KMS-11 (cell line): Measurements from ENCODE around the gene ANKRD18B.
"Not testable (repeated sequence)": the region's sequence is repeated elsewhere in the genome, so short reads cannot be mapped to it uniquely, and the experiment has no call there.

Source experiments
- H2AFZ ChIP-seq: fragments of 200-600 bp; sonication (generic); 2 replicates; pipeline ENCODE4 v1.6.1; 2016; ENCODE audit warnings: antibody characterized with exemption, mixed run types, low read depth
- H3K27ac ChIP-seq: fragments of 200-600 bp; sonication (generic); 2 replicates; pipeline ENCODE4 v1.6.1; 2016; ENCODE audit warnings: mild to moderate bottlenecking, mixed run types
- H3K27me3 ChIP-seq: fragments of 200-600 bp; sonication (generic); 2 replicates; pipeline ENCODE4 v1.6.1; 2017; ENCODE audit warnings: mild to moderate bottlenecking, low read depth, mixed run types, moderate library complexity; ENCODE audit not compliant: insufficient read depth
- H3K36me3 ChIP-seq: fragments of 200-600 bp; sonication (generic); 2 replicates; pipeline ENCODE4 v1.6.1; 2017; ENCODE audit warnings: mild to moderate bottlenecking, mixed run types; ENCODE audit not compliant: insufficient read depth
- H3K4me1 ChIP-seq: fragments of 200-600 bp; sonication (generic); 2 replicates; pipeline ENCODE4 v1.6.1; 2016; ENCODE audit warnings: mild to moderate bottlenecking, low read depth, mixed run types; ENCODE audit not compliant: poor library complexity, severe bottlenecking
- H3K4me2 ChIP-seq: fragments of 200-600 bp; sonication (generic); 2 replicates; pipeline ENCODE4 v1.7.0; 2016; ENCODE audit warnings: mild to moderate bottlenecking, mixed run types
- H3K4me3 ChIP-seq: fragments of 200-600 bp; sonication (generic); IDR thresholded peaks from 2 replicates; pipeline ENCODE4 v1.6.1; 2017; ENCODE audit warnings: low read depth, low read length, mixed read lengths; ENCODE audit not compliant: insufficient read depth
- H3K79me2 ChIP-seq: fragments of 200-600 bp; sonication (generic); 2 replicates; pipeline ENCODE4 v1.6.1; 2016; ENCODE audit warnings: low read depth, mixed run types; ENCODE audit not compliant: insufficient read depth
- H3K9ac ChIP-seq: fragments of 200-600 bp; sonication (generic); 2 replicates; pipeline ENCODE4 v1.6.1; 2016; ENCODE audit warnings: mild to moderate bottlenecking, mixed run types
- H4K20me1 ChIP-seq: fragments of 200-600 bp; sonication (generic); 2 replicates; pipeline ENCODE4 v1.6.1; 2016; ENCODE audit warnings: mild to moderate bottlenecking, mixed run types; ENCODE audit not compliant: insufficient read depth
- CTCF ChIP-seq: fragments of 200-600 bp; sonication (generic); conservative IDR thresholded peaks from 2 replicates; pipeline ENCODE4 v1.6.1; 2017; ENCODE audit warnings: low read depth, mild to moderate bottlenecking, antibody characterized with exemption, low read length, moderate library complexity, mixed read lengths

The ANKRD18B gene

GRCh38 chr9:33523397-33524305 is at the start of gene ANKRD18B:
Gene ANKRD18B, plus strand, starts transcription at chr9:33524251. Its CDS starts 239 bp downstream, at chr9:33524490.
- H3K27me3 ChIP-seq, H3K36me3 ChIP-seq, H3K4me3 ChIP-seq, H4K20me1 ChIP-seq, H3K4me1 ChIP-seq, H3K79me2 ChIP-seq: not testable (repeated sequence)
- H3K4me2 ChIP-seq: peak within 1 kb of the TSS; percentile 15; the same call in 1 of the 2 replicates
- peak within 1 kb of the TSS; percentile 84 for H3K9ac ChIP-seq
- H2AFZ ChIP-seq: peak within 1 kb of the TSS; percentile 57
- H3K27ac ChIP-seq: peak within 1 kb of the TSS; percentile 85

GRCh38 chr9:33475357-33475756 is 48.7 kb upstream of the ANKRD18B start:
- Histone ChIP-seq H3K27me3 (no peaks in the 10 kb centered on the region), H4K20me1 (no peaks in the 10 kb centered on the region), H3K4me3 (no peak overlapping the region), H3K9ac (no peak overlapping the region), H3K36me3 (no peaks in the 10 kb centered on the region), H3K4me2 (no peak overlapping the region), H3K4me1 (peaks cover 16% of the 10 kb centered on the region), H3K27ac (no peak overlapping the region), H3K79me2 (peaks cover 31% of the 10 kb centered on the region), H2AFZ (no peak overlapping the region)
- TF ChIP-seq CTCF: no peak

GRCh38 chr9:33476503-33476902 is 47.5 kb upstream of the ANKRD18B start:
- peaks cover 26% of the 10 kb centered on the region for H3K79me2 ChIP-seq
- no peak overlapping the region for H3K9ac ChIP-seq
- no peak for TF ChIP-seq CTCF
- peaks cover 16% of the 10 kb centered on the region for H3K4me1 ChIP-seq
- H3K4me3 ChIP-seq: no peak overlapping the region
- H3K36me3 ChIP-seq: no peaks in the 10 kb centered on the region
- H3K27ac ChIP-seq: no peak overlapping the region
- no peak overlapping the region for H2AFZ ChIP-seq
- H3K4me2 ChIP-seq: no peak overlapping the region
- H3K27me3 ChIP-seq: no peaks in the 10 kb centered on the region
- no peaks in the 10 kb centered on the region for H4K20me1 ChIP-seq

GRCh38 chr9:33480106-33480505 is 43.9 kb upstream of the ANKRD18B start:
- Histone ChIP-seq H3K4me2 (no peak overlapping the region), H2AFZ (no peak overlapping the region), H3K27ac (no peak overlapping the region), H3K79me2 (no peaks in the 10 kb centered on the region), H3K4me3 (no peak overlapping the region), H3K27me3 (no peaks in the 10 kb centered on the region), H3K36me3 (no peaks in the 10 kb centered on the region), H3K9ac (no peak overlapping the region), H4K20me1 (no peaks in the 10 kb centered on the region), H3K4me1 (no peaks in the 10 kb centered on the region)
- no peak for TF ChIP-seq CTCF

- H3K36me3 ChIP-seq: no peaks in the 10 kb centered on the region
- no peak for TF ChIP-seq CTCF
- H3K4me2 ChIP-seq: no peak overlapping the region
- no peaks in the 10 kb centered on the region for H3K4me1 ChIP-seq
- H3K27me3 ChIP-seq: no peaks in the 10 kb centered on the region
- no peak overlapping the region for H2AFZ ChIP-seq
- H3K4me3 ChIP-seq: no peak overlapping the region
- H3K27ac ChIP-seq: no peak overlapping the region
- H3K79me2 ChIP-seq: no peaks in the 10 kb centered on the region
- no peak overlapping the region for H3K9ac ChIP-seq
- no peaks in the 10 kb centered on the region for H4K20me1 ChIP-seq
Observed at GRCh38 chr9:33480976-33481375, 43.1 kb upstream of the ANKRD18B start.

- not testable (repeated sequence) for H3K4me2 ChIP-seq, H3K79me2 ChIP-seq, H3K27ac ChIP-seq, H3K4me1 ChIP-seq, H4K20me1 ChIP-seq, H3K36me3 ChIP-seq, H3K4me3 ChIP-seq, H2AFZ ChIP-seq, H3K27me3 ChIP-seq, H3K9ac ChIP-seq
Observed at GRCh38 chr9:33485312-33485711, 38.7 kb upstream of the ANKRD18B start.
